HTERT RPE-1 (cell line): Measurements from ENCODE around the gene TMC6.

Source experiments
- in situ Hi-C: fragments of 300-500 bp; cut with MboI; formaldehyde crosslinking; loops from 4 replicates; pipeline ENCODE4 v1.14.3; 2020; ENCODE audit warnings: low sequenced_read_pairs

TMC6 gene

DNA sequence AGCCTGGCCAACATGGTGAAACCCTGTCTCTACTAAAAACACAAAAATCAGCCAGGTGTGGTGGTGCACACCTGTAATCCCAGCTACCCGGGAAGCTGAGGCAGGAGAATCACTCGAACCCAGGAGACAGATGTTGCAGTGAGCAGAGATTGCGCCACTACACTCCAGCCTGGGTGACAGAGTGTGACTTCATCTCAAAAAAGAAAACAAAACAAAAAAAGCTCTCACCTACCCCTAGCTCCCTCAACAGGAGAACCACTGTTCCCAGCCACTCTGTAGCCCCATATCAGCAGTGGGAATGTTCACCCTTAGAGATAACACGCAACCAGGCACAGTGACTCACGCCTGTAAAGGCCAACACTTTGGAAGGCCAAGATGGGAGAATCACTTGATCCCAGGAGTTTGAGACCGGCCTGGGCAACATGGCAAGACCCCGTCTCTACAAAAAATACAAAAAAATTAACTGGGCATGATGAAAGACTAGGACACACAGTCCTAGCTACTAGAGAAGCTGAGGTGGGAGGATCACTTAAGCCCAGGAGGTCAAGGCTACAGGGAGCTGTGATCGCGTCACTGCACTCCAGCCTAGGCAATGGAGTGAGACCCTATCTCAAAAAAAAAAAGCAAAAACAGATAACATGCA lies 7.4 kb upstream of the TMC6 start:
- in situ Hi-C loops, result no loop called here

DNA sequence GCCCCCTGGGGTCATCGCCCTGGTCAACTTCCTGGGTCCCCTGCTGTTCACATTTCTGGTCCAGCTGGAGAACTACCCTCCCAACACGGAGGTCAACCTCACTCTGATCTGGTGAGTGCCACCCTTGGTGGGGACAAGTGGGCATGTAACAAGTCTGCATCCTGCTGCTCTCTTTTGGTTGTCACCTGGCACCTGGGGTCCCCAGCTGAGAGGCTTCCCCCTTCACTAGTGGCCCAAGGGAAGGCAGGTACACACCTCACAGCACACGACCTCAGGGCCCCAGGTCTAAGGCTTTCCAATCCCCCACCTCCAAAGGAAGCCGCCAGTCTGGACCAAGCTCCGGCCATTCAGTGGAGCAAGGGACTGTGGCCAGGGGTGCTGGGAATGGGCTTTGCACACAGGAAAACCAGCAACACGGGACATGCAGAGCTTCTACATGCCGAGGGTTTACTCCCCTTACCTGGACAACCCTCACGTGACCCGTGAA lies 6.4 kb upstream of the TMC6 start:
- in situ Hi-C loops, result no loop called here

DNA sequence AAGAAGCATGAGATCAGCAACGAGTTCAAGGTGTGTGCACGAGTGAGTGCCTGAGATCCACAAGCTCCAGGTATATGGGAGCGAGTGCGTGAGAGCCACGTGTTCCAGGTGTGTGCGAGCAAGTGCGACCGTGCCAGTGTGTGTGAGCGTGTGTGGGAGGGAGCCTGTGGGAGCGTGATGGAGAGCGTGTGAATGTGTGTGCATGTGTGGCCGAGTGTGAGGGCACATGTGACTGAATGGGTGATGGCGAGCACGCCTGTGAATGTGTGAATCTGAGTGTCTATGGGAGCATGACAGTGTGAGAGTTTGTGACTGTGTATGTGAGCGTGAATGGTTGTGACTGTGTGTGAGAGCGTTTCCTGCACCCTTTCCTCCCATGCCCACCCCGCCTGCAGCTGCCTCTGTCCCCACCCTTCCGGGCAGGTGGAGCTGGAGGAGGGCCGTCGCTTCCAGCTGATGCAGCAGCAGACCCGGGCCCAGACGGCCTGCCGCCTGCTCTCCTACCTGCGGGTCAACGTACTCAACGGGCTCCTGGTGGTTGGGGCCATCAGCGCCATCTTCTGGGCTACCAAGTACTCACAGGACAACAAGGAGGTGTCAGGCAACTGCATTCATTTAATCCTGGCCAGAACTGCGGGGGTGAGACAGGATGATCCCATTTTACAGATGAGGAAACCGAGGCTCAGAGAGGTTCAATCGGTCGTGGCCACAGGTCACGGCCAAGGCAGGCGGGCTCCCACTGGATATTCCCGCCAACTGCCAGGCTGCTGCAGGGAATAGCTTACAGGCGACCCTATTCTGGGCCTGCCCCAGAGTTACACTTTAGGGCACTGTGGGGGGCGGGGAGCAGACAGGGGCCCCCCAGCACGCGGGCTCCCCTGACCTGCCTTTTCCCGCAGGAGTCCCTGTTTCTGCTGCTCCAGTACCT lies 5.7 kb upstream of the TMC6 start:
- in situ Hi-C loops, result no loop called here

DNA sequence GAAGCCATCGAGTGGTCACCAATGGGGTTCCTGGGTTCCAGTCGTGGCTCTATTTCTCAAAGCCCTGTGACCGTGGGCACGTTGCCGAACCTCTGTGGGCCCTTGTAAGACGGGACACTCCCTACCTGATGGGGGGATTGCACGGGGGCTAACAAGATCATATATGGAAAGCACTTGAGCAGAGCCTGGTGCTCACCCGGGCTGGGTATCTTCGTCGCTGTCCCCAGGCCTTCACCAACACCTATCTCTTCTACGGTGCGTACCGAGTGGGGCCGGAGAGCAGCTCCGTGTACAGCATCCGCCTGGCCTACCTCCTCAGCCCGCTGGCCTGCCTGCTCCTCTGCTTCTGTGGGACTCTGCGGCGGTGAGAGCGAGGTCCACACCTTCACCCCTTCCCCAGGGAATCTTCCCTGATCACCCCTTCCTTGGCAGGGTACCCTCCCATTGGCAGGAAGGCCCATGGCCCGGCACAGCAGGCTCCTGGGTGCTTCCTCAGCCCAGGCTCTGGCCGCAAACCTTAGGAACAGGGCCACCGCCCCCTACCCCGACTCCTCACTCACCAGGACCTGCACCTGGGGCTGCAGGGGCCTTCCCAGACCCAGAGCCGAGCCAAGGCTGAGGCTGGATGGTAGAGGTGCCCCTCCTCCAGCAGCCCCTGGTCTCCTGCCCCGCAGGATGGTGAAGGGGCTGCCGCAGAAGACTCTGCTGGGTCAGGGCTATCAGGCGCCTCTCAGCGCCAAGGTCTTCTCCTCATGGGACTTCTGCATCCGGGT lies 4.8 kb upstream of the TMC6 start:
- in situ Hi-C loops, result no loop called here

DNA sequence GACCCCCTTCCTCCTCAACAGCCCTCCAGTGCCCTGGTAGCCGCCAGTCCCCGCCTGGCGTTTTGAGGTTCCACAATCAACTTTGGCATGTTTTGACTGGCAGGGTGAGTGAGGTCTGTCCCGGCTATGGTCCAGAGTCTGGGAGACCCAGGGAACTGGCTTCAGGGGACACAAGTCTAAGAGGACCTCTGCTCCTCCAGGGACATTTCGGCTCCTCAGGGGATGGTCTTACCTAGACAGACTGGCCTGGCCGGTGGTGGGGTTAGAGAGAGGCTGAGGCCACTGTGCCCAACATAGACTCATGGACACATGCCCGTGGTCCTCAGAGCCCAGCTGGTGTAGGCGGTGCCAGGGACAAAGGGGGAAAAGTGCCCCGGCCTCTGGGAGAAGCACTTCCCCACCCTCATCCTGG lies 4.2 kb upstream of the TMC6 start:
- in situ Hi-C loops, result no loop called here

DNA sequence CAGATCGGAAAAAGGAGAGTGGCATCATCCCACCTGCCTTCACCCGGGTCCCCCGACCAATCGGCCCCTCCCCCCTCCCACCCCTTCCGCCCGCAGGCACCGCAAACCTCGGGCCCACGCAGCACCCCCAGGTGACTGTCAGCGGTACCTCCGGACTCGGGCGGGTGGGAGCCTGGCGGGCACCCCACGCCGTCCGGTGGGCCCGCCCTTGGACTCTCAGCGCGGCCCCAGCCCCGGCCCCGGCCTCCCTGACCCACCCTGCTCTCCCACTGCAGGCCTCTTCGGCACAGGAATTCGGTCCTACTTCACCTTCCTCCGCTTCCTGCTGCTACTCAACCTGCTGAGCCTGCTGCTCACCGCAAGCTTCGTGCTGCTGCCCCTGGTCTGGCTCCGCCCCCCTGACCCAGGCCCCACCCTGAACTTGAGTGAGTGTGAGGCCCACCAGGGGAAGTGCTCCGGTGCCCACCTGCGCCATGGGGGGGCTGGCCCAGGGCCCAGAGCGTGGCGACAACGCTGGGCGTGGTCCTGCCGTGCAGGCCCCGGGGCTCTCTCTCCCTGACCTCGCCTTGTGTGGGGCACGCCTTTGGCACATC lies 3.6 kb upstream of the TMC6 start:
- in situ Hi-C loops, result no loop called here

DNA sequence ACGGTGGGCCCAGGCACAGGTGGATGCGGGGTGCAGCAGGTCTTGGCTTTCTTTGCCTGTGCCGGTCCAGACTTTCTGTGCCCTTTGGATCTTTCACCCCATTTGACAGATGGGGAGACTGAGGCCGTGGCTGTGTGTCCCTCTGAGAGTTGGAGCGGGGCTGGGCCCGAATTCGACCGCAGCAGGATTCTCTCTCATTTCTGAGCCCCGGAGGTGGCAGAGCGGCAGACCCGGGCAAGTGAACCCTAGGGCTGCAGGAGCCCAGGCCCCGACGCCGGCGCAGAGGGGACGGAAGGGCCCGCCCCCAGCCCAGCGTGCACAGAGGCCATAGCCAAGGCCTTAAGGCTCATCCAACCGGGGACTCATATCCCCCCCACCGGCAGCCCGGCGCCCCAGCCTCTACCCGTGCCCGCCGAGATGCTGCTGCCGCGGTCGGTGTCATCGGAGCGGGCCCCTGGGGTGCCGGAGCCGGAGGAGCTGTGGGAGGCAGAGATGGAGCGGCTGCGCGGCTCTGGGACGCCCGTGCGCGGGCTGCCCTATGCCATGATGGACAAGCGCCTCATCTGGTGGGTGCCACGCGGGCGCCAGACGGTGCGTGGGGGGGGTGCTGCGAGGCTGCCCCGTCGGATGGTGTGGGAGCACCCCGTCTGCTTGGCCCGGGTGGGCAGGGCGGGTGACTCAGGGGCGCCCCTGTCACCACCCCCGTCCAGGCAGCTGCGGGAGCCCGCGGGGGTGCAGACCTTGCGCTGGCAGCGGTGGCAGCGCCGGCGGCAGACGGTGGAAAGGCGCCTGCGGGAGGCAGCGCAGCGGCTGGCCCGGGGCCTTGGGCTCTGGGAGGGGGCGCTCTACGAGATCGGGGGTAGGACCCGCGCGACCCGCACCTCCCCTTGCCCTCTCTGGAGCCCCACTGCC lies 2.9 kb upstream of the TMC6 start:
- in situ Hi-C loops, result no loop called here

DNA sequence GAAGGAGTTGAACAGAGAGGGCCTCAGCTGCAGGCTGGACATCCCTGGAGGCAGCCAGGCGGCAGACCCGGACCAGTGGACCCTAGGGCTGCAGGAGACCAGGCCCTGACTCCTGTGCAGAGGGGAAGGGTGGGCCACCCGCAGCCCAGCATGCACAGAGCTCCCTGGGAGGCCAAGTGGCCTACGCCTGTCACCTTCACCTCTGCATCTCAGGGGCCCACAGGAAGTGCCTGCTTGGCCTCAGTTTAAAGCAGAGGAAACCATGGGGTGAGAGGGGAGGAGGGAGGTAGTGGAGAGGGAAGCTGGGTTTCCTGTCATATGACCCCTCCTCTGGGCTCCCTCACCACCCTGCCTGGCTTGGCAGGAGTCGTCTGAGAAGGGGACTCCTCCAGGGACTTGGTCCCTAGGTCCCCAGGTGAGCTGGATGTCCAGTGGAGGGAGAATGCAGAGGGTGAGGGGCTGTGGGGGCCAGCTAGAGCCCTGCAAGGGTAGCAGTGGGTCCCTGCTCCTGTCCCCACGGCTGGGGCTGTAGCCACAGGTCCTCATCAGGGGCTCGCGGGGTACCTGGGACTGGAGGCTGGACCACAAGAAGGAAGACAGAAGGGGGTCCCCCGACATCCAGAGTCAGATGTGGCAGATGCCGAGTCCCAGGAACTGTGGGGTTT lies 2.0 kb upstream of the TMC6 start, which contains the start of gene TMC8:
TMC8 (plus strand) TSS at position 335 of the 665 bp plus-strand sequence. CDS start 818 bp downstream, outside the sequence.
- in situ Hi-C loops, result no loop called here

DNA sequence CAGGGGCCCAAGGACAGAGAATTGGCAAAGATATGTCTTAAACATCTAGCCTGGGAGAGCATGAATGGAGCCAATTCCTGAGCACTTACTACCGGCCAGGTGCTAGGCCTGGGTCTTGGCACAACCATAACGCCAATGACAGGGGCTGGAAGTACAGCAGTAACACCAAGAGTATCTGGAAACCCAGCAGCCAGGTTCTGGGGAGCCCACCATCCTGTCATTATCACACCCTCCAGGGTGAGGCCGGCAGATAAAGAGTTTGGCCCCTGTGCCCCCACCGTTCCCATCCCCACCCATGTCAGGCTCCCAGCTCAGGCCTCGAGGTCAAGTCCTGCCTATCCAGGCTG lies 1.5 kb upstream of the TMC6 start:
- in situ Hi-C loops, result no loop called here

DNA sequence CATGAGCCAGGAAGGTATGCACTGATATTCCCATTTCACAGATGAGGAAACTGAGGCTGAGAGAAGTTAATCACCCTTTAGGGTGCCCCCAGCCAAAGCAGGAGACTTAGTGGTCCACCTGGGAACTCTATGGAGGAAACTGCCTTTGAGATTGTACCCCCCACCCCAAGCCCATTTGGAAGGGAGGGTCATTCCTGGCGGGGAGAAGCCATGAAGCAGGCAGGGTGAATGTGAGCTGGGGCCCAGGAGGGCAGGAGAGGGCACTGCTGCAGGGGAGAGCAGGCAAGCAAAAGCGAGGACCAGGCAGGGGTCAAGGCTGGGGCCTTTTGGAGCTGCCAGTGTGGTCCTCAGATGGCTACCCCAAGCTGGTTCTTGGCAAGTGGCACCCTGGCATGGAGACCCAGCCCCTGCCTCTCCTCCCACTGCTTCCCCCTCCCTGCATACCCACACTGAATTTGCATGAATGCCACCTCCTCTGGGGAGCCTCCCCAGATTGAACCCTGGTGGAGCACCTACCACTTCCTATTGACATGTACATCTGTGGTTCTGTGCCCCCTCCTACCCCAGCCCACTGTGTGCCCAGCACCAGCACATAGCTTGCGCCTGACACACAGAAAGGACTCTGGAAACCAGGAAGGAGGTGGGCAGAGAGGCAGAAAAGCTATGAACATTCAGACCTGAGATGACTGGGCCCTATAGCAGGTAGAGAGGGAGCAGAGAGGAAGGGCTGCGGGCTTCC lies 965 bp upstream of the TMC6 start:
- in situ Hi-C loops, result no loop called here

DNA sequence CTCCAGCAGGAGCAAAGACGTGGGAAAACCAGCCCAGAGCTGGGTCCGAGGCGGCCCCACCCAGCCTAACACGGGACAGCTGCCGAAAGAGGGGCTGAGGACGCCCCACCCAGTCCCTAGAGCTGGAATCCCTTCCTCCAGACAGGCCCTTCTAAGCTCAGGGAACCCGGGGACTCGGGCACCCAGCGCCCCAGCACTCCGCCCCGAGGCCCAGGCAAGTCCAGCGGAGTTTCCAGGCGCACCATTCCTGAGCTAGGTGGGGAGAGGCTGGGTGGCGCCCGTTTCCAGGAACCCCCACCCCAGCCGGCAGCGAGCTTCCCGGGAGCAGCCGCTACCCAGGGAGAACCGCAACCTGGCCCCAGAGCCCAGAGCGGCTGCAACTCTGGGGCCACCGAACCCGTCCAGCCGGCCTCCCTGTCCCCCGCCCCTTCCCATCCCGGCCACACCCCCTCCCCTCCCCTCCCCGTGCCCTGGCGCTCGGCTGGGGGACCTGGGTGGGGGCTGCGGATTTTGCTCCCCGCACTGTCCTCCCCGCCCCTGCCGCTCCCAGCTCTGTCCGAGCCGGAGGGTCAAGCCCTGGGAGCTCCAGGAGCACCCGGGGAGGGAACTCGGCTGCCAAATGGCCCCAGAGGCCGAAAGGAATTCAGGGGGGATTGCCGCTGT lies 536 bp downstream of the TMC6 start:
- in situ Hi-C loops, result no loop called here

DNA sequence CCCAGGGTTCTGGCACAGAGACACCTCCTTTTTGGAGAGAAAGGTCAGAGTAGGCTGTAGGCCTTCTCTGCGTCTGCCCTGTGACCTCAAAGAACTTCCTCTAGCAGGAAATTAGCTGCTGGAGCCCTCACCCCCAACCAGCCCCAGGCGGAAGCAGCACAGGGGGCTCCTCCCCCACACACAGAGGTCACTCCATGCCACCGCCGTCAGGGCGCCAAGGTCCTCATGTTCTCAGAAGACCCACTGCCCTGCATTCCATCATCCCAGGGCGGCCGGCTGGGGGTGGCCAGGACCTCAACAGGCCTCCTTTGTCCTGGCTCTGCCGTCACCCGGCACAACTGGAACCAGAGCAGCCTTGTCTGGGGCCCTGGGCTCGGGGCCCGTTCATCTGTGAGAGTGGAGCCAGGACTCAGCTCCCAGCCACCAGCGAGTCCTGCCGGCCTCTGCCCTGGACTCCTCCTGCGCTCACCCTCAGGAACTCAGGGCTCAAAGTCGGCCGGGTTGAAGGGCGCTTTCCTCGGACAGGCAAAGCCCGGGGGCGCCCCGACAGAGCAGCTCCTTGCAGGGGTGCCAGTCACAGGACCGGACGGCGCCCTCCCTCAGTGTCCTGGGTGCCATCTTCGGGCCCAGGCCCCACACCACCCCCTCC lies 1.2 kb downstream of the TMC6 start:
- in situ Hi-C loops, result no loop called here

DNA sequence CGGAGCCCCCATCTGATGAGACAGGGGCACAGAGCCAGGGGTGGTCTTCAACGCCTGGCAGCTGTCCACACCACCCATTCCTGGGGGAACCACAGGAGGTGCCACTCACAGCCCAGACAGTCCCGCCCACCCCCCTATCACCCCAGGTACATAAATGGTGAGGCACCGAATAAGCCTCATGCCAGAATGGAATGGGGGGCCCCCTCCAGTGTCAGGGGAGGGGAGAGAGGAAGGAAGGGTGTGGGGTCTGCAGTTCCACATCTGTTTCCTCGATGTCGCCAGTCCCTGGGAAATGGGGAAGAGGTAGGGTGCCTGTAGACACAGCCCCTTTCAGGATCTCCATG lies 1.7 kb downstream of the TMC6 start:
- in situ Hi-C loops, result no loop called here

DNA sequence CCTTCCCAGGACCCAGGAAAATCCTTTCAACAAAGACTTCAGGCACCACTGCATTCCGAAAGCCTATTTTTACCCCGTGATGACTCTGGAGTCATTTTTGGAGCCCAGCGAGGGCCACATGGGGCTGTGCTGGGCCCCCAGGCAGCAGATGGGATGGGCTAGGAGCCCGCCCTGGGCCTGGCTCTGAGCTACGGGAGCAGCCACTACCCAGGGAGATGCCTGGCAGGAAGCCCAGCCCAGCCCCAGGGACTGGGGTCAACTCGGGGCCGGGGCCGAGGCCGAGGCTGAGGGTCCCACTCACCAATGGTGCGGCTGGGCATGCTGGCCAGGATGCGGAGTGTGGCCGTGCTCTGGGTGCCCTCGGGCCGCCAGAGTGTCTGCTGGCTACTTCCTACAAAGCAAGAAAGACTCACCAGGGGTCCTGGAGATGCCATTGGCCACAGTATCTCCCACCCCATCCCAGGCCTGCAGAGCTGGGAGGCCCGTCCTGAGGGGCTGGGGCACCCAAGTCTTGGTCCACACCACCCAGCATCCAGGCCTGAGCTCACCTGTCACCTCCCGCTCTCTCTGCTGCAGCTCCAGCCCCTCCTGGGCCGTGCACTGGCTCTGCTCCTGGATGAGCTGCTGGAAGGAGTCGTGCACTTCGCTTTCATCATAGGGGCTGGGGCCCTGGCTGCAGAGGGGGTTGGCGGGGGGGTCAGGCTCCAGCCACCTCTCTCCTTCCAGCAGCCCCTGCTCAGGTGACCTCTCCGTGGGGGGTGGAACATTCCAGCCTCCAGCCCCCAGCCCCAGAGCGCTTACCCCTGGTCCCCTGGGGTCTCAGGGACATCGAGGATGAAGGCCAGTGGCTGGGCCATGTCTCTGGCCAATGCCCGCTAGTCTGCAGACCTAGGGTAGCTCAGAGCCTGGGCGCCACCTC lies 2.3 kb downstream of the TMC6 start:
- in situ Hi-C loops, result no loop called here

DNA sequence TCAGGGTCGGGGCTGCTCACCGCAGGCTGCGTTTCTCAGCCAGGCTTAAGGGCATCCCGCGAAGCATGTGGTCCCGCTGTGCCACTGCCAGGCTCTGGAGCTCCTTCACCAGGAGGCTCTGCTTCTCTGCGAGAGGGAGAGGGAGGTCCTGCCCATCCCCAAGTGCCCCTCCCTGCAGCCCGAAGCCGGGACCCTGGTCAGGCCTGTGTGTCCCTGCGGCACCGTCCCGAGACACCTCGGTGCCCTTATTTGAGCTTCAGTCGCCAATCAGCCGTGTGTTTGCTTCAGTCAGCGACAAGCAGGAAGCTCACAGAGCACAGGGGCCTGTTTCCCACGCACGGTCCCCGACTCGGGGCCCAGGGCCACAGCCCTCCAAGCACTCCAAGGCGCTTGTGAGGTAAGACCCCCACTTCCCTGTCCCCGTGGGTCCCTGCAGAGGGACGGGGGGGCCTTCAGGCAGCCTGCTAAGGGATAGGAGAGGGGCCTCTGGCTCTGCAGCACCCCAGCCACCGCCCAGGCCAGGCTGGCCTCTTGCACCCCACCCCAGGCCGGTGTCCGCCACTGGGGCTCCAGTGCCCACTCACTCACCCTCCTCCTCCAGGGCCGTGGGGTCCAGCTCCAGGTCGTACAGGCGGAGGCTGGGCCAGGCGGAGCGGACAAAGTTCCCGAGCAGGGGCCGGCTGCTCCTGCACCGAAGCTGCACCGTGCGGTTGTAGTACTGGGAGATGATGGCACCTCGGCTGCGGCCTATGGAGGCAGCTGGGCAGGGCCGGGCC lies 3.2 kb downstream of the TMC6 start:
- in situ Hi-C loops, result no loop called here

DNA sequence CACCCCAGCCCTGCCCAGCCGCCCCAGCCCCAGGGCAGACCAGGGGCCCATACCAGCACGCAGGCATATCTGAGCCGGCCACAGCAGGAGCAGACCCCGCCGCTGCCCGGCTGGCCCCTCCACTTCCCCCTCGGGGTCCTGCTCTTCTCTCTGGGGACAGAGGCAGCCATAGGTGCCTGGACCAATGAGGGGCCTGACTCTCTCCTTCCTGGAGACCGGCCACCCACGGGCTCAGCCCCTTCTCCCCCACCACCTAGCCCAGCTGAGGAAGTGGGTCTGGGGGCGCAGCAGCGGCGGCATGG lies 3.8 kb downstream of the TMC6 start:
- in situ Hi-C loops, result no loop called here
